ENCODE data around the gene NUDT9.

- no peak for TF ChIP-seq ZNF274 (IDR thresholded peaks at IDR 0.05; ENCODE audit: low read depth, low read length)
- TF ChIP-seq YY1 (IDR thresholded peaks at IDR 0.05; ENCODE audit: insufficient read depth, insufficient read length): no peak
These were observed 7.7 kb downstream of the NUDT9 start for GRCh38 chr4:87430038-87430437.

Measured in NT2/D1 (cell line).